Motor neuron (in vitro differentiated cells): ENCODE measurements around the gene VEPH1. TPM values are rescaled to one million over a fixed set of nuclear protein-coding genes. Genes with fewer than 3 reads are reported as not detected.
A peak's percentile ranks its signal among the peaks of the same experiment; 100 is the strongest.

ENCODE experiments used
- ATAC-seq, 8 experiments: fragments of 200-7000 bp; cut with Tn5 transposase; replicated peaks in 6 of 8; 2 replicates each; pipeline ENCODE4 v1.8.0; 2021; ENCODE audit warnings: mild to moderate bottlenecking in 8 of 8, moderate library complexity in 8 of 8
- H3K27ac ChIP-seq, 2 donors: fragments of 250-450 bp; sonication (Bioruptor Pico); 2 replicates each; pipeline ENCODE4 v1.9.0; 2021; ENCODE audit warnings: antibody characterized with exemption in 2 of 2, mild to moderate bottlenecking in 2 of 2, moderate library complexity in 1 of 2
- H3K4me1 ChIP-seq, 2 donors: fragments of 250-450 bp; sonication (Bioruptor Pico); replicated peaks in 1 of 2; 2 replicates each; pipeline ENCODE4 v1.6.1; 2021; ENCODE audit warnings: antibody characterized with exemption in 2 of 2, mild to moderate bottlenecking in 2 of 2, moderate library complexity in 1 of 2
- H3K4me3 ChIP-seq, 5 donors: fragments of 250-450 bp; sonication (Bioruptor Pico); 2 replicates each; pipeline ENCODE4 v1.9.0; 2021; ENCODE audit warnings: antibody characterized with exemption in 5 of 5, mild to moderate bottlenecking in 5 of 5, moderate library complexity in 4 of 5
- WGBS, 10 experiments: fragments of 450-650 bp; shearing (Covaris generic); methylation state at CpG; one replicate each; pipeline ENCODE4 v1.0.0; 2022; 5-methylcytosine and 5-hydroxymethylcytosine counted together
- in situ Hi-C, 9 experiments: fragments of 400-800 bp; cut with MboI; loops; one replicate each; pipeline ENCODE4 v1.15.0; 2021; ENCODE audit warnings: low sequenced_read_pairs in 9 of 9, low pct_unique_long_range_greater_than_20kb in 2 of 9; ENCODE audit not compliant: unreplicated experiment in 9 of 9
- total RNA-seq, 8 experiments: library from RNA; unstranded; fragments of 300-600 nt; gene quantifications; 2 replicates each; pipeline versions ENCODE4 v1.2.3 to v1.2.4, GENCODE V29; 2022

The VEPH1 gene
- total RNA-seq, 8 experiments from 2014 or later, result 0.42 to 7.1 (median 3.7) TPM

DNA sequence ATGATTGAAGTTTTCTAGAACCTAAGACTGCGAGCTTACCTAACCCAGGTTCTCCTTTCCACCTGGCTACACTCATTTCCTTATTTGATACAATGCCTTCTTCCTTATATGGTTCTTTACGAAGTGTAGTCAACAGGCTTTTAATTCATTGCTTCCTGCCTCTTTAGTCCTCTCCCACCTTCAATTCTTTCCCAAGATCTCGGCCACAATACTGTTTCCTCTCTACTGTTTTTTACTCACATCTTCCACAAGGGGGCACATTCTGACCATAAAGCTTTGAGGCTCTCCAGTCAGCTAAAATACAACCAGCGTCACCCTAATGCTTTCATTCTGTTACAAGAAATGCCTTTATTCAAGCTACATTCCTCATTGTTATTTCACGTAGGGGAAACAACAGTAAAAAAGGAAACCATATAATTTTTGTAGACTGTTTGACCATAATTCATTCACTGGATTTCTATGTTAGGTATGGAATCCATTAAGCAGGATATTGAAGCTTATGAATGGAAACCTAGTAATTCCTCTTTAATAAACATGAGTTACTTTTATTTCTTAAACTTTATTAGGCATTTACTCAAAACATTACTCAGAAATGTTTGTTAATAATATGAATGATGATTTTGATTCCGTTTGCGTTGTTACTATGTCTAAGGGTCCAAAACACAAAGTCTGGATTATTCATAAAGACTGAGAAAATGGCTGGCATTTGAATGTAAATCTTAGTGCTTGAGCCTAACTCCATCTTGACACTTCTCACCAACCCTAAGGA, 29.5 kb upstream of the VEPH1 start:
- ATAC-seq, result peak; percentile 63 to 94 (median 79)
- no peaks in the 10 kb centered on the region for H3K4me1 ChIP-seq
- in situ Hi-C loops, result no loop called here
- no peak overlapping the region for H3K4me3 ChIP-seq
- H3K27ac ChIP-seq, result no peak overlapping the region
- WGBS, 10 experiments, result 0 to 80% (median 39%) methylated on average over 1 to 7 of the region's 7 CpGs

DNA sequence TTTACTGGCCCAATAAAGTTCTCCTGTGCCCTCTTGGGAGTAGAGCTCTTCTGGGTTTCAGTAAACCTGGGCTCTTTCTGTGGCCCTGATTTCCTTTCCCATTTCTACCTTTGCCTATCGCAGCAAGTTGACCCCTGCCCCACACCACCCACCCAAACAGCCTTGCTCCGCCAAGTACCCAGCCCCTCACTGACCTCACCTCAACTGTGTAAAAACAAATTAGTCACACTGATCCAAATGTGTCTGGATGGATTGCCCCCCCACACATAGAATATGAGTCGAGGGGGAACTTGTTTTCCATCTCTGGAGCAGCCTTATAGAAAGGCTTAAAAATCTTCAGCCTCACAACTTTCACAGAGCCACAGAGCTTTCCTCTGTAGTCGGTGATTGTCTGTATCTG, 28.6 kb upstream of the VEPH1 start:
- in situ Hi-C loops, result no loop called here
- no peak overlapping the region for H3K4me3 ChIP-seq

DNA sequence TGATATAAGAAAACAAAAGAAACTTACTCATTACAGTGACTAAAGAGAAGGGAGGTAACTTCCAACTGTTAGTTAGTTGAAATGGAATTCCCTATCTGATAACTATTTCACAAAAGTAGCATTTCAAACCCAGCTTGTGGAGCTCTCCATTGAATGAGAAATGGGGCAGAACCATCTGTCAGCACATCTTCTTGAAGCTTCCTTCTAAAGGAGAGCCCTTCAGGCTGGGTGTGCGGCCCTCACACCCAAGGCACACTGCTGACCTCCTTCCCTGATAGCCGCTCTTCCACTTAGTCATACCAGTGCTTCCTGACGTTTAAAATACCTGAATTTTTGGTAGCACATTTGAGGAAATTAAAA, 28.1 kb upstream of the VEPH1 start:
- ATAC-seq, result peak in 2 of 8 experiments; percentile 22 to 51
- Histone ChIP-seq H3K27ac (no peak overlapping the region), H3K4me3 (no peak overlapping the region), H3K4me1 (no peaks in the 10 kb centered on the region)
- in situ Hi-C loops, result no loop called here
- 20 to 100% (median 89%) methylated on average over 1 to 3 of the region's 3 CpGs; no CpG with 5 or more reads in 3 of the 10 experiments for WGBS, 10 experiments

More for the DNA sequence above, 28.6 kb upstream of the VEPH1 start:
- Histone ChIP-seq H3K27ac (no peak overlapping the region), H3K4me1 (no peaks in the 10 kb centered on the region)
- ATAC-seq, result no peak
- WGBS, 10 experiments, result 25 to 100% (median 83%) methylated on average over 1 to 3 of the region's 4 CpGs; no CpG with 5 or more reads in 3 of the 10 experiments

DNA sequence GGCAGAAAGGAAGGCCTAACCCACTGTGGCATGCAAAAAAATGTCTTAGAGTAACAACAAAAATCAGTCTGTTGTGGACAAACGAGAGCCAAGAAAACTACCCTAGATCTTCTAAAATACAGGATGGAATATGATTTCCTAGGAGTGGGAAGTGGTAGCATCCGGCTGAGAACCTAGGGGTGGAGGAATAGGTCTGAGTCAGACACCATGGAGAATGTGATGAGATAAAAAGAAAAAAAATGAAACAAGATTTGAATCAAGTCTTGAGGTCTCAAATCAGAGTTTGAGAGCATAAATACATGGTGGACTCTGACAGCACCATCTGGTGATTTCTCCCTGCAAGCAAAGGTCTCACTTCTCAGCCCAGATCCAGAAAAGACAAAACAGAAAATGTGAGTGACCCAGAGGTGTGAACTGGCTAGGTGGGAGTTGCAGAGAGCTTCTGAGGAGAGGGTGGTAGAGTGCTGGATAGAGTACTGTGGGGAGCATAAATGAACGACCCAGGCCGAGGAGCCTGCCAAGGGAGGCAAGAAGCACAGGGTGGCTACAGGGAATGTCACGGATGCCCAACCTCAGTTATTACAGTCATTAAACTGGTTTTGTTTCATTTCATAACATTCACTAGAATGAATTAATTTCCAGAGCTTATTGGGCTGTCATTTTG, 27.6 kb upstream of the VEPH1 start:
- no peak for ATAC-seq
- Histone ChIP-seq H3K4me3 (no peak overlapping the region), H3K4me1 (no peaks in the 10 kb centered on the region), H3K27ac (no peak overlapping the region)
- in situ Hi-C loops, result no loop called here
- 65 to 100% (median 93%) methylated on average over 2 to 5 of the region's 5 CpGs; no CpG with 5 or more reads in 1 of the 10 experiments for WGBS, 10 experiments

DNA sequence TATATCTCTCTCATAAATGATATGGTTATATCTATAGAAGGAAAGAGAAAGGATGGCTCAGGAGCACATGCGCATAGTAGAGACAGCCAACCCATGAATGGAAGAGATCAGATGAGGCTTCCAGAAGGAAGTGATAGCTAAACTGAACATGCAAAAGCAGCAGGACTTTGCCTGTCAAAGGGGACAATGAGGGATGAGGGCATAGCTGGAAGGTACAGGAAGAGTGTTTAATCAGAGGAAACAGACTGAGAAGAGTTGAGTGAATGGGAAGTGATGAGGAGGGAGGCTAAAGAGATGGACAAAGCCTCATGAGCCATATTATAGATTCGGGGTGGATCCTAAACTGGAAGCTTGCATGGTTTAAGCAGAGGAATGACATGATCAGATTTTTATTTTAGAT, 26.5 kb upstream of the VEPH1 start:
- 83 to 100% (median 93%) methylated on average over 1 to 2 of the region's 2 CpGs; no CpG with 5 or more reads in 1 of the 10 experiments for WGBS, 10 experiments
- H3K4me3 ChIP-seq, result no peak overlapping the region
- no peaks in the 10 kb centered on the region for H3K4me1 ChIP-seq
- in situ Hi-C loops, result no loop called here
- ATAC-seq, result no peak
- H3K27ac ChIP-seq, result no peak overlapping the region

DNA sequence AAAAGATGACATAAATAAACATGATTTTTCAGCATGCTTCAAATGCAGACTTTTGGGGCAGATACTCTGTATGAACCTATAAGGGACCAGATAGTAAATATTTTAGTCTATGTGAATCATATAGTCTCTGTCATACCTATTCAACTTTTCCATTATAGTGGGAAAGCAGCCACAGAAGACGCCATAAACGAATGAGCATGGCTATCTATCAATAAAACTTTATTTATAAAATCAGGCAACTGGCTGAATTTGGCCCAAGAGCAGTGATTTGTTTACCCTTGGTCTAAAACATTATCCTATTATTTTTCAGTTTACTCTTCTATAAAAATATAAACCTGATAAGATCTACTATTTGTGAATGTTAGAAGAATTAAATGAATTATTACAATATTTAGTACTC, 25.9 kb upstream of the VEPH1 start:
- no peak overlapping the region for H3K27ac ChIP-seq
- H3K4me3 ChIP-seq, result no peak overlapping the region
- 85 to 100% (median 97%) methylated on average over 1 to 2 of the region's 2 CpGs; no CpG with 5 or more reads in 2 of the 10 experiments for WGBS, 10 experiments
- ATAC-seq, result no peak
- in situ Hi-C loops, result no loop called here
- H3K4me1 ChIP-seq, result no peaks in the 10 kb centered on the region

DNA sequence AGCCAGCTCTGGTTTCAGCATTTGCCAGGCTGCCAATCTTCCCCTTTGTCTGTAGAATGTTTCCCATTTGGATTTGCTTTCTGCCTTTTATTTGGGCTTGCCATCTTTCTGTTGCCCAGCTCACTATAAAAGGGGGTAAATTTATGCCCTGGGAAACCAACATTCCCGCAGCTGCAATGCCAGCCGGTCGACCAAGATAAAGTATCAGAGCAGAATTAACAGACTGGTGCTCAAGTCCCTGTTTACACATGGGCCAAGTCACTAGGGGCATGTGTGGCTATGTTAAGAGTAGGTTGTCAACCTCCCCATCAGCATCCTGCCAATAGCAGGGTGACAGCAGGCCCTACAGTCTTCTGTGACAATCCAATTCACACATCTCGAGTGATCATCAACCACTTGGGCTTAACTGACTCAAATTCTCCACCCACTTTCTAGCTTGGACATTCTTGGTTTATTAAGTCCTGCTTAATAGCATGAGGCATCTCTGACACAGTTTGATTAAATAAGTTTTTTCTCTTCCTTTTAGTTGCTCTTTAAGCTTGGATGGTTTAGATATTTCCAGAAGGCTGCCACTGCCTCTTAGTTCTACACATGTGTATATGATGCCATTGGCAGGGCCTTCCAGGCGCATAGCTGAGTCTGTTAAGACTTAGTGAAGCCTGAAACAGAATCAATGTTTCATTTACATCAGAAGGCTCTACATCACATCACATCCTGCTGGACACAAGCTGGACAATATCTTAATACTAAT, 24.1 kb upstream of the VEPH1 start:
- in situ Hi-C loops, result no loop called here
- WGBS, 10 experiments, result 66 to 90% (median 87%) methylated on average over 1 to 3 of the region's 5 CpGs; no CpG with 5 or more reads in 6 of the 10 experiments
- peaks cover 0 to 3% of the 10 kb centered on the region in 2 donors for H3K4me1 ChIP-seq
- no peak overlapping the region for H3K4me3 ChIP-seq
- H3K27ac ChIP-seq, result no peak overlapping the region
- ATAC-seq, result peak; percentile 15 to 73 (median 45)

DNA sequence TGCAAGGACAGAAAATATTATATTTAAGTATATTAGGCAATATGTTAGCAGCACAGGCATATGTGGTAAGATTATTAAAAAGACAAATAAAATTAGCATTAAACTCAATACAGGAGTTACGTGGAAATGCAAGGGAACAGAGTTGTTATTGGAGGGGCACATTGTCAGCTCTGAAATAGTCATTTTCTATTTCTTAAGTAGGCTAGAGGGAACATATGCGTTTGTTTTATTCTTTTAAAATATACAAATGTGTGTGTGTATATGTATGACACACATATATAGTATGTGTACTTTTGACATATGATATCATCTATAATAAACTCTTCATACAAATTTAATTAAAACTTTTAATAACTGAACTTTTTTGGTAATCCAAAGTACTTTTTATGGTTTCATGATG, 22.8 kb upstream of the VEPH1 start:
- no peak overlapping the region for H3K4me3 ChIP-seq
- H3K27ac ChIP-seq, result no peak overlapping the region
- in situ Hi-C loops, result no loop called here
- WGBS, 10 experiments, result 70 to 100% (median 95%) methylated on average over 1 to 2 of the region's 2 CpGs
- ATAC-seq, result no peak
- H3K4me1 ChIP-seq, result peaks cover 0 to 3% of the 10 kb centered on the region in 2 donors

DNA sequence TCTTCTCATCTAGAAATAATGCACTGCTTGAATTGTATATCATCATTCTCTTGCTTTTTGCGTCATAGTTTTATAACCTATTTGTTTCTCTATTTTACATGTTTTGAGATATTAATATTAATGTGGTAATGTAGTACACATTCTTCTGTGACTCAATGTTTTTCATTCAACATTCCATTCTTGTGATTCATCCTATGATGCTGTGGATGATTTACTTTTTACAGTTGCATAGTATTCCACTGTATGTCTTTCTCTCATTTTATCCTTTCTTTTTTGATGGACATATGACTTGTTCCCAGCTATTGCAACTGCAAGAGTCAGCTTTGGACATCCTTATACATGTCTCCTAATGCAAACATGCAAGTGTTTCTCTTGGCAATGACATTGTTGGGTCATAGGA, 20.6 kb upstream of the VEPH1 start:
- in situ Hi-C loops, result no loop called here
- WGBS, 10 experiments, result 80 to 100% (median 100%) methylated on average over 1 of the region's 1 CpG; no CpG with 5 or more reads in 1 of the 10 experiments
- H3K27ac ChIP-seq, result no peak overlapping the region
- H3K4me1 ChIP-seq, result peaks cover 0 to 3% of the 10 kb centered on the region in 2 donors
- no peak overlapping the region for H3K4me3 ChIP-seq
- no peak for ATAC-seq

DNA sequence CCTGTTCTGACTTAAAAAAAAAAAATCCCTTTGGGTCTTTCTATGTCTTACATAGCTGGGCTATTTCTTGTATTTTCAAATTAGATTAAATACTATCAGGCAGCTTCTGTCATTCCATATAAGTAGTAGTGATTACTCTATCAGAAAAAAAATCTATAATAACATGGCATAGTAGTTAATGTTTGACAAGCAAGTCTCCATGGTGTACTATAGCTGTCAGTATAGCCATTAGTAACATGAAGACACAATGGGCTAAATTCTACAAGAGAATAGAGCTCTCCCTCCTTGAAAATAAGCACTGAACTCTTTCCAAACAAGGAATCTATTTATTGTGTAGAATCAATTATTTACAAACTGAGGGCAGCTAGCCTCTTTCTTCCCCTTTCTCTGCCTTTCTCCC, 19.4 kb upstream of the VEPH1 start:
- peak in 2 of 8 experiments; percentile 38 to 53 for ATAC-seq
- in situ Hi-C loops, result no loop called here
- Histone ChIP-seq H3K4me3 (no peak overlapping the region), H3K4me1 (peaks cover 0 to 3% of the 10 kb centered on the region in 2 donors), H3K27ac (no peak overlapping the region)

DNA sequence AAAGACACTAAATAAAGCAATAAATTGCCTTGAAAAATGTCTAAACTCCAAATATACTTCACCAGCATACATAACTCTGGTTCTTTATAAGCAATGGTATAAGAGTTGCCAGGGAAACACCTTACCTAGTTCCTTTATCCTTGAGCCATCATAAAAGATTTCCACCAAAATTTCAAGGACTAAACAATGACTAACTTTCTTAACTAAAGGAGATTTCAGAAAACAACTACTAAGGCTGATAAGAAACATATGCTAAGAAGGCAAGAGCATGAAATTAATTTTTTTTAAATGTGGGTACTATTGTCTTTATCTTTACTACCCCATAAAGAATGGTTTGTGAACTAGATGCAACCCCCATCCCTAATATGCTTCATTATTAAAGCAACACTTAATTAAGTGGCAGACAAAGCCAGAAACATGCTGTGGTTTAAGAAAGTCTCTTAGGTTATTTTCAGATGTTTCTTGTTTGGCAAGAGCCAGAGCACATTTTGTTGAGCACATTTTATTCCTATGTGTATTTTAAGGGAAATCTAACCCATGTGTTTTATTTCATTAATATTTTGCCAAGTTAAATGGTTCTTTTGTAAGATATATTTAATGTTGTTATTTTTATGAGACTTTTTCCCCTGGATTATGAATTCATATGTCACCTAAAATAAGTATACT, 17.4 kb upstream of the VEPH1 start:
- no peak for ATAC-seq
- in situ Hi-C loops, result no loop called here
- Histone ChIP-seq H3K4me1 (peaks cover 0 to 3% of the 10 kb centered on the region in 2 donors), H3K27ac (no peak overlapping the region), H3K4me3 (no peak overlapping the region)

DNA sequence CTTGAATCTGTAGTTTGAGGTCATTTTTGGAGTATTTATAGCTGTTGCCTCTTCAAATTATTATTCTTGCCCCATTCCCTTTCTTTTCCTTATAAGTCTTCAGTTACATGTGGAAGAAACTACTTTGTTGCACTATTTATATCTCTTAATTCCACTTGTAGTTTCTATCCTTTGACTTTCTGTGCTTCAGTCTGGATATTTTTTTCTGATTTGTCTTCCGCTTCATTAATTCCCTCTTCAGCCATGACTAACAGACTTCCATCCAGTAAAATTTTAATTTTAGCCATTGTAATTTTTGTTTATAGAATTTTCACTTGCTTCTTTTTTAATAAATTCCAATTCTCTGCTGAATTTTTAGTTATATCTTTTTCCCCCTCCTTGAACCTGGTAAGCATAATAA, 15.7 kb upstream of the VEPH1 start:
- no peak for ATAC-seq
- Histone ChIP-seq H3K4me1 (peaks cover 0 to 3% of the 10 kb centered on the region in 2 donors), H3K27ac (no peak overlapping the region), H3K4me3 (no peak overlapping the region)
- in situ Hi-C loops, result no loop called here
- WGBS, 10 experiments, result 93 to 100% (median 100%) methylated on average over 1 of the region's 1 CpG

DNA sequence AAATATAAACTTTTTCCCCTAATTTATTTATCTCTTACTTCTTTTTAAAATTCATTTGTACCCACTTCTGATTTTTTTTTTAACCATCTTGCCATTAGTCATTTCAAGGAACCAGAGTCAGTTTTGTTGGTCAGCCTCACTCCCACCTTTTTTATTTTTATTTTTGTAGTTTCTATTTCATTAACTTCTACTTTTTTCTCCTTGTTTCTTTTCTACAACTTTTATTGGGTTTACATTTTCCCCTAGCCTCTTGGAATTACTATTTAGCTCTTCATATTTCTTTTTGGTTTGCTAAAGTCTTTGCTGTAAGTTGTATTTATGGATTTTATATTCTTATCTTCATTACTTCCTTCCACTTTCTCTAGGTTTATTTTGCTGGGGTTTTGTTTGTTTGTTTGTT, 13.7 kb upstream of the VEPH1 start:
- Histone ChIP-seq H3K4me3 (no peak overlapping the region), H3K4me1 (no peaks in the 10 kb centered on the region), H3K27ac (no peak overlapping the region)
- in situ Hi-C loops, result no loop called here
- no peak for ATAC-seq
